Activated naive CD8-positive, alpha-beta T cell treated with anti-CD3 and anti-CD28 coated beads for 36 hours (primary cell): ENCODE results near the gene SEMA5A. TPM values are rescaled to one million over a fixed set of nuclear protein-coding genes. Genes with fewer than 3 reads are reported as not detected.

Source experiments
- DNase-seq: peaks from one replicate; pipeline ENCODE4 v3.0.0; 2021
- H3K27ac Mint-ChIP-seq: one replicate; pipeline ENCODE4 v1.8.0; 2022; ENCODE audit warnings: mild to moderate bottlenecking, moderate library complexity, mixed read lengths
- H3K27me3 Mint-ChIP-seq: one replicate; pipeline ENCODE4 v1.8.0; 2022; ENCODE audit warnings: mild to moderate bottlenecking, mixed read lengths
- H3K36me3 Mint-ChIP-seq: one replicate; pipeline ENCODE4 v1.8.0; 2021; ENCODE audit warnings: mild to moderate bottlenecking, mixed read lengths
- H3K4me1 Mint-ChIP-seq: one replicate; pipeline ENCODE4 v1.8.0; 2021; ENCODE audit warnings: mixed read lengths
- H3K4me3 Mint-ChIP-seq: one replicate; pipeline ENCODE4 v1.8.0; 2022; ENCODE audit warnings: mild to moderate bottlenecking, moderate library complexity, mixed read lengths
- H3K9me3 Mint-ChIP-seq: one replicate; pipeline ENCODE4 v1.8.0; 2022; ENCODE audit warnings: mixed read lengths
- total RNA-seq, 2 experiments: library from RNA; stranded (reverse); gene quantifications; one replicate each; pipeline ENCODE4 v1.2.3, GENCODE V29; 2021

SEMA5A gene
- total RNA-seq, result not detected

- Mint-ChIP-seq H3K36me3 (no peaks in the 10 kb centered on the region), H3K27me3 (peaks cover 47% of the 10 kb centered on the region), H3K9me3 (no peaks in the 10 kb centered on the region), H3K27ac (no peak within 1 kb of the TSS), H3K4me3 (peak within 1 kb of the TSS; percentile 14), H3K4me1 (peaks cover 3% of the 10 kb centered on the region)
- no peak for DNase-seq
Measured at GRCh38 chr5:9545992-9546851, at the start of gene SEMA5A. SEMA5A (minus strand) TSS chr5:9546075; CDS start chr5:9379946, 166,129 bp downstream.

- H3K4me3 Mint-ChIP-seq, result no peak overlapping the region
- no peaks in the 10 kb centered on the region for H3K36me3 Mint-ChIP-seq
- no peaks in the 10 kb centered on the region for H3K4me1 Mint-ChIP-seq
- H3K9me3 Mint-ChIP-seq, result peaks cover 4% of the 10 kb centered on the region
- H3K27ac Mint-ChIP-seq, result no peak overlapping the region
- no peak for DNase-seq
- H3K27me3 Mint-ChIP-seq, result no peaks in the 10 kb centered on the region
Measured at GRCh38 chr5:9594913-9595312, 49.0 kb upstream of the SEMA5A start.

- Mint-ChIP-seq H3K27me3 (no peaks in the 10 kb centered on the region), H3K27ac (no peak overlapping the region), H3K4me3 (no peak overlapping the region)
Measured at GRCh38 chr5:9589049-9589835, 43.4 kb upstream of the SEMA5A start.

GRCh38 chr5:9588254-9588653, 42.4 kb upstream of the SEMA5A start:
- Mint-ChIP-seq H3K4me1 (no peaks in the 10 kb centered on the region), H3K4me3 (no peak overlapping the region), H3K36me3 (no peaks in the 10 kb centered on the region), H3K9me3 (peaks cover 4% of the 10 kb centered on the region), H3K27ac (no peak overlapping the region), H3K27me3 (no peaks in the 10 kb centered on the region)
- DNase-seq, result no peak

More at GRCh38 chr5:9589049-9589835, 43.4 kb upstream of the SEMA5A start:
- H3K4me1 Mint-ChIP-seq, result no peaks in the 10 kb centered on the region
- DNase-seq, result no peak
- no peaks in the 10 kb centered on the region for H3K36me3 Mint-ChIP-seq
- H3K9me3 Mint-ChIP-seq, result peaks cover 4% of the 10 kb centered on the region

GRCh38 chr5:9587135-9587534, 41.3 kb upstream of the SEMA5A start:
- no peak overlapping the region for H3K4me3 Mint-ChIP-seq
- no peaks in the 10 kb centered on the region for H3K27me3 Mint-ChIP-seq
- no peaks in the 10 kb centered on the region for H3K4me1 Mint-ChIP-seq
- no peak for DNase-seq
- peaks cover 4% of the 10 kb centered on the region for H3K9me3 Mint-ChIP-seq
- H3K27ac Mint-ChIP-seq, result no peak overlapping the region
- no peaks in the 10 kb centered on the region for H3K36me3 Mint-ChIP-seq

- no peak overlapping the region for H3K27ac Mint-ChIP-seq
- DNase-seq, result no peak
- H3K27me3 Mint-ChIP-seq, result no peaks in the 10 kb centered on the region
- no peaks in the 10 kb centered on the region for H3K36me3 Mint-ChIP-seq
- no peaks in the 10 kb centered on the region for H3K9me3 Mint-ChIP-seq
- H3K4me3 Mint-ChIP-seq, result no peak overlapping the region
- H3K4me1 Mint-ChIP-seq, result no peaks in the 10 kb centered on the region
Measured at GRCh38 chr5:9582406-9582805, 36.5 kb upstream of the SEMA5A start.

- H3K4me1 Mint-ChIP-seq, result no peaks in the 10 kb centered on the region
- no peak overlapping the region for H3K4me3 Mint-ChIP-seq
- no peak overlapping the region for H3K27ac Mint-ChIP-seq
- H3K27me3 Mint-ChIP-seq, result no peaks in the 10 kb centered on the region
- DNase-seq, result no peak
- no peaks in the 10 kb centered on the region for H3K36me3 Mint-ChIP-seq
- peaks cover 1% of the 10 kb centered on the region for H3K9me3 Mint-ChIP-seq
Measured at GRCh38 chr5:9573796-9574195, 27.9 kb upstream of the SEMA5A start.

- Mint-ChIP-seq H3K27me3 (no peaks in the 10 kb centered on the region), H3K4me1 (no peaks in the 10 kb centered on the region), H3K36me3 (no peaks in the 10 kb centered on the region), H3K27ac (no peak overlapping the region), H3K9me3 (peaks cover 1% of the 10 kb centered on the region), H3K4me3 (no peak overlapping the region)
- no peak for DNase-seq
Measured at GRCh38 chr5:9572246-9572645, 26.4 kb upstream of the SEMA5A start.

- Mint-ChIP-seq H3K36me3 (no peaks in the 10 kb centered on the region), H3K27ac (no peak overlapping the region), H3K4me1 (no peaks in the 10 kb centered on the region), H3K4me3 (no peak overlapping the region), H3K9me3 (peaks cover 1% of the 10 kb centered on the region), H3K27me3 (no peaks in the 10 kb centered on the region)
- DNase-seq, result no peak
Measured at GRCh38 chr5:9570876-9571275, 25.0 kb upstream of the SEMA5A start.

- Mint-ChIP-seq H3K27me3 (no peaks in the 10 kb centered on the region), H3K27ac (no peak overlapping the region), H3K4me3 (no peak overlapping the region), H3K9me3 (peaks cover 2% of the 10 kb centered on the region), H3K4me1 (no peaks in the 10 kb centered on the region), H3K36me3 (no peaks in the 10 kb centered on the region)
- DNase-seq, result no peak
Measured at GRCh38 chr5:9567039-9567438, 21.2 kb upstream of the SEMA5A start.

- Mint-ChIP-seq H3K4me3 (no peak overlapping the region), H3K27ac (no peak overlapping the region), H3K27me3 (no peaks in the 10 kb centered on the region), H3K36me3 (no peaks in the 10 kb centered on the region), H3K4me1 (no peaks in the 10 kb centered on the region), H3K9me3 (peaks cover 3% of the 10 kb centered on the region)
- no peak for DNase-seq
Measured at GRCh38 chr5:9564752-9565151, 18.9 kb upstream of the SEMA5A start.

- H3K9me3 Mint-ChIP-seq, result peaks cover 3% of the 10 kb centered on the region
- H3K36me3 Mint-ChIP-seq, result no peaks in the 10 kb centered on the region
- H3K4me3 Mint-ChIP-seq, result no peak overlapping the region
- DNase-seq, result no peak
- H3K27me3 Mint-ChIP-seq, result no peaks in the 10 kb centered on the region
- H3K27ac Mint-ChIP-seq, result no peak overlapping the region
- H3K4me1 Mint-ChIP-seq, result no peaks in the 10 kb centered on the region
Measured at GRCh38 chr5:9562141-9562540, 16.3 kb upstream of the SEMA5A start.

GRCh38 chr5:9559965-9560364, 14.1 kb upstream of the SEMA5A start:
- Mint-ChIP-seq H3K4me3 (no peak overlapping the region), H3K27ac (no peak overlapping the region), H3K4me1 (no peaks in the 10 kb centered on the region), H3K36me3 (no peaks in the 10 kb centered on the region), H3K27me3 (no peaks in the 10 kb centered on the region), H3K9me3 (peaks cover 3% of the 10 kb centered on the region)
- DNase-seq, result no peak

GRCh38 chr5:9558319-9558965, 12.6 kb upstream of the SEMA5A start:
- DNase-seq, result no peak
- Mint-ChIP-seq H3K27ac (no peak overlapping the region), H3K4me3 (no peak overlapping the region), H3K4me1 (no peaks in the 10 kb centered on the region), H3K36me3 (no peaks in the 10 kb centered on the region), H3K27me3 (no peaks in the 10 kb centered on the region), H3K9me3 (peaks cover 3% of the 10 kb centered on the region)

- H3K4me1 Mint-ChIP-seq, result no peaks in the 10 kb centered on the region
- peaks cover 1% of the 10 kb centered on the region for H3K9me3 Mint-ChIP-seq
Measured at GRCh38 chr5:9557696-9558095, 11.8 kb upstream of the SEMA5A start.

More at GRCh38 chr5:9557696-9558095, 11.8 kb upstream of the SEMA5A start:
- Mint-ChIP-seq H3K4me3 (no peak overlapping the region), H3K27me3 (no peaks in the 10 kb centered on the region), H3K27ac (no peak overlapping the region), H3K36me3 (no peaks in the 10 kb centered on the region)
- no peak for DNase-seq
